ENCODE measurements around the gene GYG2.

DNA sequence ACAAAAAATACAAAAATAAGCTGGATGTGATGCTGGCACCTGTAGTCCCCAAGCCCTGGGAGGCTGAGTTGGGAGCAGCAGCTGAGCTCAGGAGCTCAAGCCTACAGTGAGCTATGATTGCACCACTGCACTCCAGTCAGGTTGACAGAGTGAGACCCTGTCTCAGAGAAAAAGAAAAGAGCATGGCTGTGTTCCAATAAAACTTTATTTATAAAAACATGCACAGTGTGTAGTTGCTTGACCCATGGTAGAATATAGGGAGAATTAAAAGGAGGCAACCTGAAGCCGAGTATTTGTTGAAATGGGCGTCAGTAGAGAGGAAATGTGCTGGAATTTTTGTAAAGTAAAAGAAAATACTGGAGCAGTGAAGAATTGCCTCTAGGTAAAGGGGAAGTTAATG is 27.0 kb downstream of the GYG2 start:
- TF ChIP-seq SMAD3 (CRISPR knock-in tag; IDR thresholded peaks at IDR 0.05; ENCODE audit: borderline replicate concordance) (no peak), RELA (CRISPR knock-in tag; IDR thresholded peaks at IDR 0.05; ENCODE audit: borderline replicate concordance) (no peak), ETV6 (CRISPR knock-in tag; IDR thresholded peaks at IDR 0.05) (no peak), CREB1 (CRISPR knock-in tag; IDR thresholded peaks at IDR 0.05) (no peak), ZBTB21 (CRISPR knock-in tag; IDR thresholded peaks at IDR 0.05; ENCODE audit: borderline replicate concordance) (no peak)
- TF ChIP-seq, protein P1, sequence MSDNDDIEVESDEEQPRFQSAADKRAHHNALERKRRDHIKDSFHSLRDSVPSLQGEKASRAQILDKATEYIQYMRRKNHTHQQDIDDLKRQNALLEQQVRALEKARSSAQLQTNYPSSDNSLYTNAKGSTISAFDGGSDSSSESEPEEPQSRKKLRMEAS (CRISPR knock-in tag; IDR thresholded peaks at IDR 0.05) = no peak
- TF ChIP-seq, protein P2, sequence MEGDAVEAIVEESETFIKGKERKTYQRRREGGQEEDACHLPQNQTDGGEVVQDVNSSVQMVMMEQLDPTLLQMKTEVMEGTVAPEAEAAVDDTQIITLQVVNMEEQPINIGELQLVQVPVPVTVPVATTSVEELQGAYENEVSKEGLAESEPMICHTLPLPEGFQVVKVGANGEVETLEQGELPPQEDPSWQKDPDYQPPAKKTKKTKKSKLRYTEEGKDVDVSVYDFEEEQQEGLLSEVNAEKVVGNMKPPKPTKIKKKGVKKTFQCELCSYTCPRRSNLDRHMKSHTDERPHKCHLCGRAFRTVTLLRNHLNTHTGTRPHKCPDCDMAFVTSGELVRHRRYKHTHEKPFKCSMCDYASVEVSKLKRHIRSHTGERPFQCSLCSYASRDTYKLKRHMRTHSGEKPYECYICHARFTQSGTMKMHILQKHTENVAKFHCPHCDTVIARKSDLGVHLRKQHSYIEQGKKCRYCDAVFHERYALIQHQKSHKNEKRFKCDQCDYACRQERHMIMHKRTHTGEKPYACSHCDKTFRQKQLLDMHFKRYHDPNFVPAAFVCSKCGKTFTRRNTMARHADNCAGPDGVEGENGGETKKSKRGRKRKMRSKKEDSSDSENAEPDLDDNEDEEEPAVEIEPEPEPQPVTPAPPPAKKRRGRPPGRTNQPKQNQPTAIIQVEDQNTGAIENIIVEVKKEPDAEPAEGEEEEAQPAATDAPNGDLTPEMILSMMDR (IDR thresholded peaks at IDR 0.05) = no peak
- TF ChIP-seq, protein P3, sequence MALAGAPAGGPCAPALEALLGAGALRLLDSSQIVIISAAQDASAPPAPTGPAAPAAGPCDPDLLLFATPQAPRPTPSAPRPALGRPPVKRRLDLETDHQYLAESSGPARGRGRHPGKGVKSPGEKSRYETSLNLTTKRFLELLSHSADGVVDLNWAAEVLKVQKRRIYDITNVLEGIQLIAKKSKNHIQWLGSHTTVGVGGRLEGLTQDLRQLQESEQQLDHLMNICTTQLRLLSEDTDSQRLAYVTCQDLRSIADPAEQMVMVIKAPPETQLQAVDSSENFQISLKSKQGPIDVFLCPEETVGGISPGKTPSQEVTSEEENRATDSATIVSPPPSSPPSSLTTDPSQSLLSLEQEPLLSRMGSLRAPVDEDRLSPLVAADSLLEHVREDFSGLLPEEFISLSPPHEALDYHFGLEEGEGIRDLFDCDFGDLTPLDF (CRISPR knock-in tag; IDR thresholded peaks at IDR 0.05) = no peak
- TF ChIP-seq, protein P4, sequence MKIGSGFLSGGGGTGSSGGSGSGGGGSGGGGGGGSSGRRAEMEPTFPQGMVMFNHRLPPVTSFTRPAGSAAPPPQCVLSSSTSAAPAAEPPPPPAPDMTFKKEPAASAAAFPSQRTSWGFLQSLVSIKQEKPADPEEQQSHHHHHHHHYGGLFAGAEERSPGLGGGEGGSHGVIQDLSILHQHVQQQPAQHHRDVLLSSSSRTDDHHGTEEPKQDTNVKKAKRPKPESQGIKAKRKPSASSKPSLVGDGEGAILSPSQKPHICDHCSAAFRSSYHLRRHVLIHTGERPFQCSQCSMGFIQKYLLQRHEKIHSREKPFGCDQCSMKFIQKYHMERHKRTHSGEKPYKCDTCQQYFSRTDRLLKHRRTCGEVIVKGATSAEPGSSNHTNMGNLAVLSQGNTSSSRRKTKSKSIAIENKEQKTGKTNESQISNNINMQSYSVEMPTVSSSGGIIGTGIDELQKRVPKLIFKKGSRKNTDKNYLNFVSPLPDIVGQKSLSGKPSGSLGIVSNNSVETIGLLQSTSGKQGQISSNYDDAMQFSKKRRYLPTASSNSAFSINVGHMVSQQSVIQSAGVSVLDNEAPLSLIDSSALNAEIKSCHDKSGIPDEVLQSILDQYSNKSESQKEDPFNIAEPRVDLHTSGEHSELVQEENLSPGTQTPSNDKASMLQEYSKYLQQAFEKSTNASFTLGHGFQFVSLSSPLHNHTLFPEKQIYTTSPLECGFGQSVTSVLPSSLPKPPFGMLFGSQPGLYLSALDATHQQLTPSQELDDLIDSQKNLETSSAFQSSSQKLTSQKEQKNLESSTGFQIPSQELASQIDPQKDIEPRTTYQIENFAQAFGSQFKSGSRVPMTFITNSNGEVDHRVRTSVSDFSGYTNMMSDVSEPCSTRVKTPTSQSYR (CRISPR knock-in tag; IDR thresholded peaks at IDR 0.05) = no peak
- TF ChIP-seq, protein P5, sequence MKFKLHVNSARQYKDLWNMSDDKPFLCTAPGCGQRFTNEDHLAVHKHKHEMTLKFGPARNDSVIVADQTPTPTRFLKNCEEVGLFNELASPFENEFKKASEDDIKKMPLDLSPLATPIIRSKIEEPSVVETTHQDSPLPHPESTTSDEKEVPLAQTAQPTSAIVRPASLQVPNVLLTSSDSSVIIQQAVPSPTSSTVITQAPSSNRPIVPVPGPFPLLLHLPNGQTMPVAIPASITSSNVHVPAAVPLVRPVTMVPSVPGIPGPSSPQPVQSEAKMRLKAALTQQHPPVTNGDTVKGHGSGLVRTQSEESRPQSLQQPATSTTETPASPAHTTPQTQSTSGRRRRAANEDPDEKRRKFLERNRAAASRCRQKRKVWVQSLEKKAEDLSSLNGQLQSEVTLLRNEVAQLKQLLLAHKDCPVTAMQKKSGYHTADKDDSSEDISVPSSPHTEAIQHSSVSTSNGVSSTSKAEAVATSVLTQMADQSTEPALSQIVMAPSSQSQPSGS (CRISPR knock-in tag; IDR thresholded peaks at IDR 0.05; ENCODE audit: borderline replicate concordance, low read depth) = no peak
